ENCODE results near the gene LHFPL3.

- TF ChIP-seq EZH2 (IDR thresholded peaks at IDR 0.05; ENCODE audit: insufficient read depth, poor library complexity, severe bottlenecking) = no peak
- TF ChIP-seq EZH2phosphoT487 (IDR thresholded peaks at IDR 0.05; ENCODE audit: insufficient read depth, low read depth) = no peak
These were observed 84.5 kb downstream of the LHFPL3 start for GRCh38 chr7:104412911-104413310.

Data from GM23248 (cell line).